ENCODE data around the gene PRAMEF4.
"Not testable (repeated sequence)": the region's sequence is repeated elsewhere in the genome, so short reads cannot be mapped to it uniquely, and the experiment has no call there.

Gene PRAMEF4

GRCh38 chr1:12886101-12886500, at the start of gene PRAMEF4:
Gene PRAMEF4 (minus strand): TSS chr1:12886201. CDS start chr1:12883394, 2,807 bp downstream.
- not testable (repeated sequence) for DNase-seq

GRCh38 chr1:12924368-12924767, 38.4 kb upstream of the PRAMEF4 start:
- not testable (repeated sequence) for DNase-seq

GRCh38 chr1:12921749-12922148, 35.7 kb upstream of the PRAMEF4 start:
- not testable (repeated sequence) for DNase-seq

GRCh38 chr1:12916310-12916709, 30.3 kb upstream of the PRAMEF4 start, which contains the start of gene PRAMEF7:
Gene PRAMEF7 (plus strand): TSS chr1:12916610. CDS start chr1:12917693, 1,083 bp downstream.
- DNase-seq, result not testable (repeated sequence)

- DNase-seq, result not testable (repeated sequence)
Measured at GRCh38 chr1:12903793-12904572, 18.0 kb upstream of the PRAMEF4 start.

DNA sequence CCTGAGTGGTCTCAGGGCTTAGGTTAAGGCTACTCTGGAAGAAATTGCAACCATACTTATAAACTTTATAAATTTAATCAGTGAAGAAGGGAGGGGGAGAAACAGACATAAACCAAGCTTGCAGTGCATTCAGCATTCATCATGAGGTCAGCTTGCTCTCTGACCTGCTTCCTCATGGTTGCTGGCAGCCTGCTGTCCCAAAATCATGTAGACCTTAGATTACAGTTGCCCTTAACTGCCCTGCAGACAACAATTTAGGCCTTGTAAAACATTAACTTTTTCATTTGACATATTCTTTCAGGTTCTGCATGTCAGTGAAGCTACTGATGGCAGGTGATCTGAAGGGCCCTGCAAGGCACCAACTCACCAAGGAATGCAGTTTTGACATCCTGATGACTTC, 13.2 kb upstream of the PRAMEF4 start:
- DNase-seq, result not testable (repeated sequence)

- not testable (repeated sequence) for DNase-seq
Measured at GRCh38 chr1:12898170-12898569, 12.2 kb upstream of the PRAMEF4 start, which contains the start of gene PRAMEF10. Gene PRAMEF10 (minus strand): TSS chr1:12898270. CDS start chr1:12895847, 2,423 bp downstream.

- DNase-seq, result not testable (repeated sequence)
Measured at GRCh38 chr1:12878453-12878852, 7.5 kb downstream of the PRAMEF4 start.

DNA sequence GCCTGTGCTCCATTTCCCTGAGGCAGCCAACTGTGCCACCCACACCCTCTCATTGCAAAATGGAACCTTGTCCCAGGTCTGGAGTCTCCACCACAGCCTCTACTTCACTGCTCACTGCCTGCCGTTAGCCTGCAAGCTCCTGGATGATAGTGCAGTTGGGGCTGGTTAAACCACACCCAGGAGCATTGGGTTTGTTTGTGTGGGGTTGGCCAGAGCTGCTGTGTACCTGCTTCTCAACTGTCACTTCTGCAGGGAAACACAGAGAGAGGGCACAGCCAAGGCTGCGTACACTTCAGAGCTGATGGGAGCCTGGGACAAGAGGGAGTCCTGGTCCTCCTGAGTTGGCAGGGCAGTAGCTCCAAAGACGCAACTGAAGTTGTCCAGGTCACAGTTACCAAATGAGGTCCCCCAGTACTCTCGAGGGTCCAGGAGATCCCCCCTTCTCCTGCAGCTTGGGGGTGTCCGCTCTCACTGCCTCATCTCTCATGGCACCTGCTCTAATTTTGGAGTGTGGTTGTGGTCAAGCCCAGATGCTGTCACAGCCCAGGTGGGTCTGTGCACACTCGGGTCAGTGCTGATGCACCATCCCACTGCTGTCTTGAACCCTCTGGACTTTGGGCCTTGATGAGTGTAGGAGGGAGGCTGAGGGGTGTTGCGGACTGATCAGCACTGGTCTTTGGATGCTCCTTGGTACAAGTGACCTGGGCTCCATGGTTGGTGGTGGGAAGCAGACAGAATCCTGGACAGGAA, 22.7 kb downstream of the PRAMEF4 start:
- not testable (repeated sequence) for DNase-seq

DNA sequence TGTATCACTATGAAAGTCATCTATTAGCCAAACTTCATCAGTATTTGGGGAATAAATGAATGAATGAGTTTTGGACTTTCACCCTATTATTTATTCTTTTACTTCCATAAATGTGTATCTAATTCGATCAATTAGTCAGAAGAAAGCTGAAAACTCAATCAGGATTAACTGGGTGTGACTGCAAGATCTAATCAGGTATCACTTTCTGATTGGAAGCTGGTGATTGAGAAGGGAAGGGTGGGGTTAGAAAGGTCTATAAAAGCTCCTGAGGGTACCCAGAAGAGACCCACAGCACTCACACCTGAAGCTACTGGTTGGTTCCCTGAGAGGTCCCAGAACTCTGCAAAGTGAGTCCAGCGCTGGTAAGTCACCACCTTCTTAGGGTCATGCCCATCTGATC, 29.2 kb downstream of the PRAMEF4 start, which contains the start of gene PRAMEF2:
TSS of gene PRAMEF2 (plus strand) at position 301 of the 400 bp plus-strand sequence. CDS start 1,924 bp downstream, outside the sequence.
- DNase-seq, result not testable (repeated sequence)

GRCh38 chr1:12851779-12852178, 34.2 kb downstream of the PRAMEF4 start:
- no peak for DNase-seq

GRCh38 chr1:12848620-12849019, 37.4 kb downstream of the PRAMEF4 start, which contains the start of gene HNRNPCL1:
Gene HNRNPCL1 (minus strand): TSS chr1:12848720. CDS start chr1:12848289, 431 bp downstream.
- DNase-seq, result not testable (repeated sequence)

DNA sequence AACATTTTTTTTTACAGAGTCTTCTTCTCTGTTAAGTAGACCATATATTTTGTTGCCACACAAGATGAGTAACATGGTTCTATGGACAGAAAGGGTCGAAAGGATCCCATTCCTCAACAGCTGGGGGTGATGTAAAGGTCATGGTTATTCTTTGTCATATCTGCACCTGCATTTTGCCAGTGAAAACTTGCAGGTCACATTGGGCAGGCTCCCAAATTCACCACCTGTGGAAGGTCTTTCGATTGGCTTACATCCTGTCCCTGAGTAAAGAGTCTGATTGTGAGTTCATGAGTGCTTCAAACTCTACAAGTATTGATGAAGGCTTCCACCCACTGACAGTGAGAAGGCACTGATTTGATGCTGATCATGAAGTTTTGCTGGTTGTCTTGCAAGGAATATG, 52.8 kb downstream of the PRAMEF4 start:
- DNase-seq, result not testable (repeated sequence)

GRCh38 chr1:12831310-12831709, 54.7 kb downstream of the PRAMEF4 start, which contains the start of gene PRAMEF11:
Gene PRAMEF11 (minus strand): TSS chr1:12831410. CDS start chr1:12828789, 2,621 bp downstream.
- not testable (repeated sequence) for DNase-seq

Data from stimulated activated CD8-positive, alpha-beta memory T cell treated with anti-CD3 and anti-CD28 coated beads, Interleukin-4, amount 100 ng/mL, for 48 hours (primary cell).